NB4 (cell line): ENCODE data around the gene CDHR2.

Experiments used
- DNase-seq: peaks from one replicate; pipeline ENCODE4 v3.0.0; 2010; ENCODE audit warnings: low read depth
- H3K4me3 ChIP-seq: one replicate; pipeline ENCODE4 v1.5.1; 2011; ENCODE audit warnings: mild to moderate bottlenecking, low read depth, low read length, moderate library complexity
- MYC ChIP-seq: IDR thresholded peaks from 2 replicates; pipeline ENCODE4 v1.6.1; 2011; ENCODE audit warnings: low read depth, low read length
- POLR2A ChIP-seq: IDR thresholded peaks from 2 replicates; pipeline ENCODE4 v1.6.1; 2011; ENCODE audit warnings: mild to moderate bottlenecking; ENCODE audit not compliant: insufficient read length; ENCODE audit errors: extremely low read depth
- TF ChIP-seq, protein P1 (sequence below): IDR thresholded peaks from 2 replicates; pipeline ENCODE4 v1.6.1; 2011; ENCODE audit warnings: low read depth, low read length
- TF ChIP-seq, protein P2 (sequence below): IDR thresholded peaks from one replicate; pipeline ENCODE4 v1.5.1; 2012; ENCODE audit warnings: low read depth, low read length

CDHR2 gene

DNA sequence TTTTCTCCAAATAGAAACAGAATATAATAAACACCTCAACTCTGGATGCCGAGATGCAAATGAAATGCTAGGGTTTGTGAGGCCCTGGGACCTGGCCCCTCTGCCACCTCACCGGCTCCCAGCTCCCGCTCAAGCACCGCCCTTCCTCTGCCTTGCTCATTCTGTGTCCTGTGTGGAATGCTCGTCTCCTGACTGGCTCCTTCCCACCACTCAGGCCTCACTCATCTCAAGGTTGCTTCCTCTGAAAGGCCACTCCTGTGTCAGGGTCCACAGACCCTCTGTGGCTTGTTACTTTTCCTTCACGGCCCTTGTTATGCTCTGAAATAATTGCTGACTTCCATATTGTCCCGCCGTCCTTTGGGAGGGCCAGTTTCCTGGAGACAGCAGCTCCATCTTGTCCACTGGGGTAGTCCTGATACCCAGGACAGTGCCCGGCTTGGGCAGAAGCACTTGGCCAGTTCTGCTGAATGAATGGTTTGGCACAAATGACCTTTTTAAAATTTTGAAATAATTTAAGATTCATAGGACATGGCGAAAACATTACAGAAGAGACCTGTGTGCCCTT, 27.4 kb upstream of the CDHR2 start:
- TF ChIP-seq, protein P1, sequence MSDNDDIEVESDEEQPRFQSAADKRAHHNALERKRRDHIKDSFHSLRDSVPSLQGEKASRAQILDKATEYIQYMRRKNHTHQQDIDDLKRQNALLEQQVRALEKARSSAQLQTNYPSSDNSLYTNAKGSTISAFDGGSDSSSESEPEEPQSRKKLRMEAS: no peak
- TF ChIP-seq POLR2A (no peak), MYC (no peak)
- TF ChIP-seq, protein P2, sequence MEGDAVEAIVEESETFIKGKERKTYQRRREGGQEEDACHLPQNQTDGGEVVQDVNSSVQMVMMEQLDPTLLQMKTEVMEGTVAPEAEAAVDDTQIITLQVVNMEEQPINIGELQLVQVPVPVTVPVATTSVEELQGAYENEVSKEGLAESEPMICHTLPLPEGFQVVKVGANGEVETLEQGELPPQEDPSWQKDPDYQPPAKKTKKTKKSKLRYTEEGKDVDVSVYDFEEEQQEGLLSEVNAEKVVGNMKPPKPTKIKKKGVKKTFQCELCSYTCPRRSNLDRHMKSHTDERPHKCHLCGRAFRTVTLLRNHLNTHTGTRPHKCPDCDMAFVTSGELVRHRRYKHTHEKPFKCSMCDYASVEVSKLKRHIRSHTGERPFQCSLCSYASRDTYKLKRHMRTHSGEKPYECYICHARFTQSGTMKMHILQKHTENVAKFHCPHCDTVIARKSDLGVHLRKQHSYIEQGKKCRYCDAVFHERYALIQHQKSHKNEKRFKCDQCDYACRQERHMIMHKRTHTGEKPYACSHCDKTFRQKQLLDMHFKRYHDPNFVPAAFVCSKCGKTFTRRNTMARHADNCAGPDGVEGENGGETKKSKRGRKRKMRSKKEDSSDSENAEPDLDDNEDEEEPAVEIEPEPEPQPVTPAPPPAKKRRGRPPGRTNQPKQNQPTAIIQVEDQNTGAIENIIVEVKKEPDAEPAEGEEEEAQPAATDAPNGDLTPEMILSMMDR: no peak
- DNase-seq: no peak
- no peak overlapping the region for H3K4me3 ChIP-seq

DNA sequence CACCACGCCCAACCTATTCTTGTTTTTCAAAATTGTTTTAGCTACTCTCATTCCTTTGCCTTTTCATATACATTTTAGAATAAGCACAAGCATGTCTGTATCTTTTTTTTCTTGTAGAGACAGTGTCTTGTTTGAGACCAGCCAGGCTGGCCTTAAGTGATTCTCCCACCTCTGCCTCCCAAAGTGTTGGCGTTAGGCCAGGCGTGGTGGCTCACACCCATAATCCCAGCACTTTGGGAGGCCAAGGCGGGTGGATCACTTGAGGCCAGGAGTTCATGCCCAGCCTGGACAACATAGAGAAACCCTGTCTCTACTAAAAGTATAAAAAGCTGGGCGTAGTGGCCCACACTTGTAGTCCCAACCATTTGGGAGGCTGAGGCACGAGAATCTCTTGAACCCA, 25.0 kb upstream of the CDHR2 start:
- DNase-seq: no peak
- no peak overlapping the region for H3K4me3 ChIP-seq
- TF ChIP-seq, protein P2: no peak
- no peak for TF ChIP-seq MYC
- no peak for TF ChIP-seq POLR2A
- TF ChIP-seq, protein P1: no peak

DNA sequence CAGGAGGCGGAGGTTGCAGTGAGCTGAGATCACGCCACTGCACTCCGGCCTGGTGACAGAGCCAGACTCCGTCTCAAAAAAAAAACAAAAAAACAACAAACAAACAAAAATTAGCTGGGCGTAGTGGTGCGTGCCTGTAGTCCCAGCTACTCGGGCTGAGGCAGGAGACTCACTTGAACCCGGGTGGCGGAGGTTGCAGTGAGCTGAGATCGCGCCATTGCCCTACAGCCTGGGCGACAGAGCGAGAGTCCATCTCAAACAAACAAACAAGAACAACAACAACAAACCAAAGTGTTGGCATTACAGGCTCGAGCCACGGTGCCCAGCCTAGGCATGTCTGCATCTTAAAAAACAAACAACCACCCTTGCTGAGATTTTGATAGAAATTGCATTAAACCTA, 24.2 kb upstream of the CDHR2 start:
- H3K4me3 ChIP-seq: no peak overlapping the region
- no peak for DNase-seq
- TF ChIP-seq, protein P1: no peak
- TF ChIP-seq, protein P2: no peak
- TF ChIP-seq MYC: no peak

DNA sequence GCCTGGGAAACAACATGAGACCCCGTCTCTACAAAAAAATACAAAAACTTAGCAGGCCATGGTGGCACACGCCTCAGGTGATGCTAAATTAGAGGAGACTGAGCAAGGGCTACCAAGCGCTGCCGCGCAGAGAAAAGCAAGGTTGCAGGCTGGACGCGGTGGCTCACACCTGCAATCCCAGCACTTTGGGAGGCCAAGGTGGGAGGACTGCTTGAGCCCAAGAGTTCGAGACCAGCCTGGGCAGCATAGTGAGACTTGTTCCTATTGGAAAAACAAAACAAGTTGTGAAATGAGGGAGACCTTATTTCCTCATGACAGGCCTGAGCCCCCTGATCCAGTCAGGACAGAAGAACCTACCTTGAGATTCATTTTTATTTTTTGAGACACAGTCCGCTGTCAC, 23.5 kb upstream of the CDHR2 start:
- TF ChIP-seq MYC: no peak
- TF ChIP-seq POLR2A: no peak
- TF ChIP-seq, protein P2: no peak
- TF ChIP-seq, protein P1: no peak

DNA sequence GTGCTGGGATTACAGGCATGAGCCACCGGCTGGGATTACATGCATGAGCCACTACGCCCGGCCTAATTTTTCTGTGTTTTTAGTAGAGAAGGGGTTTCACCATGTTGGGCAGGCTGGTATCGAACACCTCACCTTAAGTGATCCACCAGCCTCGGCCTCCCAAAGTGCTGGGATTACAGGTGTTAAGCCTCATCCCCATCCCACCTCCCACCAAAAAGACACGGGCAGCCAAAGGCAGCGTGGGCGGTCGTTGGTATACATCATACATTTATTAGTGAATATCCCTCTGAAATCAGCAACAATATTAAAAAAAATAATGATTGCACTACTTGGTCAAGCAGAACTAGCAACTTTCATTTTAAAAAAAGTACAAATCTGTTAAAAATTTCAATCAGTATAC, 22.7 kb upstream of the CDHR2 start:
- no peak for TF ChIP-seq POLR2A
- TF ChIP-seq, protein P1: no peak
- TF ChIP-seq, protein P2: no peak
- no peak for TF ChIP-seq MYC
- no peak for DNase-seq
- H3K4me3 ChIP-seq: no peak overlapping the region

More for the DNA sequence above, 23.5 kb upstream of the CDHR2 start:
- H3K4me3 ChIP-seq: no peak overlapping the region
- DNase-seq: no peak
